ENCODE results near the gene SCFD2.

DNA sequence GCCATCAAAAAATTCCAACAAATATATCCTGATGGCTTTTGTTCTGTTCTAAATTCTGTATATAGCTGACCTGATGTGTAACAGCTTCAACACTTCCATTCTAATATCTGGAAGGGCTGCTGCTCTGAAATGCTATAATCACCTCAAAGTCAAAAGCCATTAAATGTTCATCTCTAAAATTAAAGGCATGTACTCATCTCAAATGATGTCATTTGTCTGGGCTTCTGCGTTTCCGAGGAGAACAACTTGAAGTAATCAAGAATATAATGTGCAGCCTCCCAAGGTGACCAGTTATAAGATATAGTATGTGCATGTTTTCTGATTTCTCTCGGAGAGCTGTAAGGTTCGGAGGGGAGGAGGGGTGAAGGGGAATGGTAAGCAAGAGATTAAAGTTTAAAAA lies 237.6 kb downstream of the SCFD2 start:
- TF ChIP-seq, protein P1, sequence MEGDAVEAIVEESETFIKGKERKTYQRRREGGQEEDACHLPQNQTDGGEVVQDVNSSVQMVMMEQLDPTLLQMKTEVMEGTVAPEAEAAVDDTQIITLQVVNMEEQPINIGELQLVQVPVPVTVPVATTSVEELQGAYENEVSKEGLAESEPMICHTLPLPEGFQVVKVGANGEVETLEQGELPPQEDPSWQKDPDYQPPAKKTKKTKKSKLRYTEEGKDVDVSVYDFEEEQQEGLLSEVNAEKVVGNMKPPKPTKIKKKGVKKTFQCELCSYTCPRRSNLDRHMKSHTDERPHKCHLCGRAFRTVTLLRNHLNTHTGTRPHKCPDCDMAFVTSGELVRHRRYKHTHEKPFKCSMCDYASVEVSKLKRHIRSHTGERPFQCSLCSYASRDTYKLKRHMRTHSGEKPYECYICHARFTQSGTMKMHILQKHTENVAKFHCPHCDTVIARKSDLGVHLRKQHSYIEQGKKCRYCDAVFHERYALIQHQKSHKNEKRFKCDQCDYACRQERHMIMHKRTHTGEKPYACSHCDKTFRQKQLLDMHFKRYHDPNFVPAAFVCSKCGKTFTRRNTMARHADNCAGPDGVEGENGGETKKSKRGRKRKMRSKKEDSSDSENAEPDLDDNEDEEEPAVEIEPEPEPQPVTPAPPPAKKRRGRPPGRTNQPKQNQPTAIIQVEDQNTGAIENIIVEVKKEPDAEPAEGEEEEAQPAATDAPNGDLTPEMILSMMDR (IDR thresholded peaks at IDR 0.05; ENCODE audit: insufficient read depth, low read depth, low read length): no peak
- no peak for TF ChIP-seq EZH2 (IDR thresholded peaks at IDR 0.05; ENCODE audit: insufficient read depth, low read length)

Measured in astrocyte (in vitro differentiated cells and primary cell).